IPS DF 19.7 (cell line): ENCODE data around the gene TIAM1.
"Not testable (repeated sequence)": the region's sequence is repeated elsewhere in the genome, so short reads cannot be mapped to it uniquely, and the experiment has no call there.

Experiments
- DNase-seq: peaks from one replicate; pipeline ENCODE4 v3.0.0-alpha.2; 2013; ENCODE audit warnings: low read depth, low spot score

TIAM1 gene

GRCh38 chr21:31254131-31254530, 89.9 kb downstream of the TIAM1 start:
- no peak for DNase-seq

- DNase-seq = no peak
Observed at GRCh38 chr21:31253684-31254083, 90.4 kb downstream of the TIAM1 start.

GRCh38 chr21:31252611-31253010, 91.5 kb downstream of the TIAM1 start:
- no peak for DNase-seq

DNA sequence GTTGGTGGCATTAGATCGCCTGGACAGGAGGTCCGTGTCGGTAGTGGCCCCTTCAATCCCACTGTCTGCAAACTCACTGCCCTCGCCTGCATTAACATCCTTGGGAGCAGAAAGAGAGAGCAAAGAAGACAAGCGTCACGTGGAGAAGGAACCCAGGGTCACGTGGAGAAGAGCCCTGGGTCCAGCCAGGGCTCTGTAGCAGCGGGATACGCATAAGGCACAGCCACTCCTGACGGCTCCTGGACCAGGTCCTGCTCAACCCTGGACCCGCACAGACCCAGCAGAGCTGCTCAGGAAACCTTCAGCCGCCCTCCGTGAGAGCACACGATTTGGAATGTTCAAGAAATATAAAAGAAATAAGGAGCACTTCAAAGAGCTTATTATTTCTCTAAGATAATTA, 92.0 kb downstream of the TIAM1 start:
- no peak for DNase-seq

DNA sequence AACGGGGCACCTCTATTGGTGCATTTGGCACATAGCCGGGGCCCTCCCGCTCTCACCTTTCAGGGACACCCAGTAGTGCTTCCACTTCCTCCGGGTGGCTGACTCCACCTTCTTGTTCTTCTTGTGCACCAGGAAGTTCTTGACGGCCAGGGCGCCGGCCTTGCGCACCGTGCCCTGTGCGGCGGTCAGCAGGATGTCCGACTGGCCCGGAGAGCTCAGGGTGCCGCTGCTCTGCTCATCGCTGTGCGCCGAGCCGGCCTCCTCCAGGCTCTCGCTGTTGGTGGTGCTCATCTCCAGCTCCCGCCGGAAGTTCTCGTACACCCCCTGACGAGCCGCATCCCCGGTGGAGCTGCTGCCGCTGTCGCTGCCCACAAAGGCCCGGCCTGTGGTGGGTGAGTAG, 92.4 kb downstream of the TIAM1 start:
- no peak for DNase-seq

GRCh38 chr21:31248598-31248997, 95.5 kb downstream of the TIAM1 start:
- DNase-seq = no peak

DNA sequence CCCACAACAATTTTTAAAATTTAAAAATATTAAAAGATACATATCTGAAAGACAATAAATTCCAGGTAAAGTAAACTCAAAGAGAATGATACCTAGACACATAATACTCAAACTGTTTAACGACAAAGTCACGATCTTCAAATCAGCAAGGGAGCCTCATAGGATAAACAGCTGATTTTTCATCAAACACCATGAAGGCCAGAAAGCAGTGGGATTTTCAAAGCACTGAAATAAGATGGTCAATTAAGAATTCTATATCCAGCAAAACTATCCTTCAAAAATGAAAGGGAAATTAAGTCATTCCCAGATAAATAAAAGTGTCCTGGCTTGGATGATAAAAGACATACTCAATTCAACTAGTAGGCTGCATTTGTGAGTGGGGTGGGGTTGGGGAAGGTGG, 100.5 kb downstream of the TIAM1 start:
- no peak for DNase-seq

GRCh38 chr21:31236528-31236927, 107.5 kb downstream of the TIAM1 start:
- no peak for DNase-seq

GRCh38 chr21:31235671-31236450, 108.2 kb downstream of the TIAM1 start:
- no peak for DNase-seq

GRCh38 chr21:31234936-31235335, 109.1 kb downstream of the TIAM1 start:
- no peak for DNase-seq

GRCh38 chr21:31233711-31234110, 110.3 kb downstream of the TIAM1 start:
- no peak for DNase-seq

DNA sequence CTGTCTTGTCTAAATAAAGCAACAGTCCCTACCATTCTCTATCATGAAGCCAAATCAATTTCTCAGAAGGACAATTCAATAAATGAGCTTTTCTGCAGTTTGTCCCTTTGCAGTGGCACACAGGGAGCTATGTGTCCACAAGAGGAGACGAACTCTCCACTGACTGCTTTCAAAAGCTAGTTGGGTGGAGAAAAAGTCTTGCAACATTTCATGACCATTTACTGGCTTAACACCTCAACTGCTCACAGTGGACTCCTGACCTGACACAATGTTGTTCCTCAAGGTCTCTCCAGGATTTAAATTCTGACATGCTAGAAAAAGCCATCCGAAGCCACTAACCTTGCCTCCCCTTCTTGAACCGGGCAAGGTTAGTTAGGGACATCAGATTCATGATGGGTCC, 111.7 kb downstream of the TIAM1 start:
- no peak for DNase-seq

GRCh38 chr21:31230937-31231336, 113.1 kb downstream of the TIAM1 start:
- no peak for DNase-seq

- not testable (repeated sequence) for DNase-seq
Observed at GRCh38 chr21:31228723-31229122, 115.3 kb downstream of the TIAM1 start.

DNA sequence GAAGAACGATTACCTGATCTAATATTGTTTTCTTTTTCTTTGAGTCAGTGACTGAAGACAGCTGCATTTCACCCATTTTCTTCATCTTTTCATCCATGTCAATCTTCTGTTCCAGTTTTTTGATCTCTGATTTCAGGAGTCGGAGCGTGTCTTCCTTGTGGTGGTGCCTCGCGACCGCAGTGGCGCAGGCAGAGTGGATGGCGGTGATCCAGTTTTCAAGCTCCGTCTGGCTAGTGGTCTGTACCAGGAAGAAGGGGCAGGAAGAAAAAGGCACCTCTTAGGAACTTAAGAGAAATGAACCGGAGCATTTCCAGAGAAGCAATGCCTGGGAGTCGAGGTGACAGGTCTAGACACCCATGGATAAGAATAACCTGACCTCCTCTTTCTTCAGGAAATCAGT, 118.3 kb downstream of the TIAM1 start:
- DNase-seq = no peak

- DNase-seq = no peak
Observed at GRCh38 chr21:31222142-31222541, 121.9 kb downstream of the TIAM1 start.

GRCh38 chr21:31221043-31221442, 123.0 kb downstream of the TIAM1 start:
- DNase-seq = no peak

DNA sequence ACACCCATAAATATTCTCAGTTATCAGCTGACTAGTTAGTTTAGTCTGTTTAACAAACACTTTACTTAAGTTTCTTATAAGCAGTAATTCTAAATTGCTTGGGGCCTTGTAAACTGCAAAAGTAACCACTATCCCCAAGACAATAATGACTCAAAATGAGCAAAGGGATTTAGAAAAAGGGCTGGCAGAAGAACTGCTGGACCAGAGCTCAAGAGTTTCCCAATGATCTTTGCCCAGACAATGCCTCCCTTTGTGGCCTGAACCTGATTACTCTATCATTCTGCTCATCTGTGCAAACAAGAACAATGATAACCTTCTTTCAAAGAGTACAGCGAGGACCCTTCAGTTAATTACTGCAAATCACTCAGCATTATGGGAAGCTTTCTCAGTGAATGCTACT, 123.5 kb downstream of the TIAM1 start:
- DNase-seq = no peak

- DNase-seq = no peak
Observed at GRCh38 chr21:31218830-31219608, 125.0 kb downstream of the TIAM1 start.

DNA sequence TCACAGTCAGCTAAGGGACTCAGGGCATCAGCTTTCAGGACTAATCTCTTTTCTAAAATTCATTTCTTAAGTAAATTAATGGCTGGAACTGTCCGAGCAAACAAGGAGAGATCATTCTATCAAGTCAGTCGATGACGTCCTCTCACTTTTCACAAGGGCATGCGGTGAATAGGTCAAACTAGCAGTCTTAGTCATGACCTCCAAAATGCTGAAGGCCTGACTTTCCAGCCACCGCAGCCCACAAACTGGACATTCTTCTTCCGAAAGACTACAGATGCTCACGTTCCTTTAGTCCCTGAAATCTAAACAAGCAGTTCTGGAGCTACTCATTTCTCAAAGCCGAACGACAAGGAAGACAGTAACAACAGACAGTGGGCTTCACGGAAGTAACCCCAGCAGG, 127.9 kb downstream of the TIAM1 start:
- DNase-seq = no peak

- DNase-seq = no peak
Observed at GRCh38 chr21:31213787-31214186, 130.3 kb downstream of the TIAM1 start.

DNA sequence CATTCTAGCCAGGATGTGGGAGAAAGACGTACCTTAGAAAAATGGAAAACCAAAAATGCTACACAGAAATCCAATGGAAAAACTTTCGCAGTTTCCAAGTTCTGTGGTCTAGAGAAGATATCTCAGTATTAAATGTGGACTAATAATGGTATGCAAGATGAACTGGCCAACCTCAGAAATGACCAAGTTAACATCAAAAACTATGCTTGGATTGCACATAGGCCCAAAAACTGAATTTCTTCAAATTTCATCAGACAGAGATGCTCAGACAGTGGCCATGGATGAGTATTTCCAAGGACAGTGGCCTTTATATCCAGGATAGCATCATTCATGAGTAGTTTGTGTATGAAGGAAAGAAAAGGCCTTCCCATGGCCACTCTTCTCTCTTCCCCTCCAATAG, 132.2 kb downstream of the TIAM1 start:
- DNase-seq = no peak

DNA sequence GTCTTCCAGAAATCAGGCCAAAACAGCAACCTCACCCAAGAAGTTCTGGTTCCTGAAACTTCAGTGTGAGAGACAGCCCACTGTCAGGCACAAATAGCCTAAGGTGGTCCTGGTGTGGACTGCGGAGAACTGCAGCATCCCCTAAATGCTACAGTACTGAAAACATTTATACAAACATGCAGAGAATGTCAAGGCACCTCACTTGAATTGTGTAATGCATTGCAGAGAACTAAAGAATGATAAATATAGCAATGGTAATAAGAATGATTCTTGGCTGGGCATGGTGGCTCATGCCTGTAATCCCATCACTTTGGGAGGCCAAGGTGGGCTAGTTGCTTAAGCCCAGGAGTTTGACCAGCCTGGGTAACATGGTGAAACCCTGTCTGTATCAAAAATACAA, 138.6 kb downstream of the TIAM1 start:
- no peak for DNase-seq
